Measurements from ENCODE around the gene CISD2.
"Not testable (repeated sequence)": the region's sequence is repeated elsewhere in the genome, so short reads cannot be mapped to it uniquely, and the experiment has no call there.

- TF ChIP-seq POLR2A (IDR thresholded peaks at IDR 0.05; ENCODE audit: low read depth, low read length); POLR2AphosphoS5 (IDR thresholded peaks at IDR 0.05; ENCODE audit: low read depth, low read length); TAF1 (IDR thresholded peaks at IDR 0.05; ENCODE audit: borderline replicate concordance, low read depth, low read length): not testable (repeated sequence)
Measured at GRCh38 chr4:102919697-102920096, 50.9 kb downstream of the CISD2 start.
